Measurements from ENCODE around the gene C1orf198. TPM values are rescaled to one million over a fixed set of nuclear protein-coding genes. Genes with fewer than 3 reads are reported as not detected.

Gene C1orf198
- total and polyA plus RNA-seq, 2 of the 8 experiments (the other 6 are each of a cell fraction or from before 2014, with no cell fraction given) = 30.6 to 45.0 TPM

DNA sequence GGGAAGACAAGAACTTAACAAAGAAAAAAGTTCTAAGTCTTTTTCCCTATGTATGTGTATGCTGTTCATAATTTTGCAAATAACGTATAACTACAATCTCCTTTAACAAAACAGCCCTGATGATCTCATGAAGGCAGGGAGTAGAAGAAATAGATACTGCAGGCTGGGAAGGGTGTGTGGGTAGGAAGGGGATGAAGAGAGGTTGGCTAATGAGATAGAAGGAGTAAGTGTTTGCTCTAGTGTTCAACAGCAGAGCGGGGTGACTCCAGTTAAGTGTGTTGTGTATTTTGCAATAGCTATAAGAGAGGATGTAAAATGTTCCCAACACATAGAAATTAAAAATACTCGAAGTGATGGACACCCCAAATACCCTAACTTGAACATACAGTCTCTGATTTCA is 20.1 kb downstream of the C1orf198 start:
- H4K5ac ChIP-seq (ENCODE audit: insufficient read length, low read depth, low read length) = no peak overlapping the region
- H3K27ac ChIP-seq (ENCODE audit: low read depth, low read length) = no peak overlapping the region

More for the DNA sequence above, 20.1 kb downstream of the C1orf198 start:
- no peak overlapping the region for H2AFZ ChIP-seq (ENCODE audit: low read length)
- peaks cover 13% of the 10 kb centered on the region for H3K79me1 ChIP-seq (ENCODE audit: low read depth, low read length)
- H3K4me2 ChIP-seq (ENCODE audit: insufficient read depth in 1 of 2, low read depth in 2 of 2, low read length in 2 of 2) = no peak overlapping the region
- H4K91ac ChIP-seq (replicated peaks; ENCODE audit: insufficient read length, low read length) = no peak overlapping the region
- H3K79me2 ChIP-seq (ENCODE audit: control insufficient read depth in 1 of 2, insufficient read depth in 2 of 2, low read length in 2 of 2) = peaks cover 0 to 4% of the 10 kb centered on the region in 2 experiments; a peak in 1 of 4 replicates
- CTCF ChIA-PET (ENCODE audit: partially characterized antibody) = interaction anchor here (0.8 to 1.1 kb wide), 2 partner anchors 12 to 18 kb away, joined by 3 read pairs; no protein-coding TSS in a partner anchor
- H2BK15ac ChIP-seq (ENCODE audit: low read length) = no peak overlapping the region
- H3K9ac ChIP-seq (replicated peaks in 1 of 4; ENCODE audit: extremely low read depth in 1 of 4, low read depth in 3 of 4, low read length in 3 of 4) = no peak overlapping the region
- FAIRE-seq = no peak
- H3K36me3 ChIP-seq (ENCODE audit: control insufficient read depth in 2 of 4, insufficient read depth in 4 of 4, low read length in 3 of 4) = peaks cover 4 to 11% (median 8%) of the 10 kb centered on the region in 4 experiments; a peak in 5 of 8 replicates
- no peak overlapping the region for H3K23ac ChIP-seq (ENCODE audit: insufficient read length)
- POLR2A ChIA-PET (ENCODE audit: partially characterized antibody) = no interaction called here
- 92% methylated on average over 3 of the region's 3 CpGs; no CpG with 5 or more reads in 1 of the 2 experiments for WGBS, 2 experiments (ENCODE audit: extremely low coverage in 1 of 2, insufficient coverage in 1 of 2, insufficient read length in 1 of 2, insufficient replicate concordance in 2 of 2, low coverage in 1 of 2, low lambda C conversion rate in 2 of 2, missing lambda C conversion rate in 1 of 2)
- H4K8ac ChIP-seq (ENCODE audit: extremely low read depth, insufficient read depth, low read length) = no peak overlapping the region
- peaks cover 6 to 11% of the 10 kb centered on the region in 2 experiments for H4K20me1 ChIP-seq (replicated peaks in 1 of 2; ENCODE audit: control insufficient read depth in 1 of 2, insufficient read depth in 2 of 2, low read length in 2 of 2)
- 0 out of 4 replicates have a peak, but pooled peaks cover 0 to 2% of the 10 kb centered on the region in 2 experiments for H3K9me3 ChIP-seq (ENCODE audit: insufficient read depth in 2 of 2, low read depth in 1 of 2, low read length in 1 of 2)
- H2BK12ac ChIP-seq (ENCODE audit: low read depth, low read length) = no peak overlapping the region
- H2BK20ac ChIP-seq (ENCODE audit: low read length) = no peak overlapping the region
- H2BK5ac ChIP-seq (ENCODE audit: low read depth, low read length) = no peak overlapping the region
- TF ChIP-seq HDAC2 (IDR thresholded peaks at IDR 0.05; ENCODE audit: borderline replicate concordance in 1 of 2, low read depth in 2 of 2, low read length in 2 of 2) = no peak
- TF ChIP-seq MAX (IDR thresholded peaks at IDR 0.05) = no peak
- no peak for TF ChIP-seq BCL11A (IDR thresholded peaks at IDR 0.05; ENCODE audit: low read depth in 2 of 2, low read length in 2 of 2)
- TF ChIP-seq, protein P1, sequence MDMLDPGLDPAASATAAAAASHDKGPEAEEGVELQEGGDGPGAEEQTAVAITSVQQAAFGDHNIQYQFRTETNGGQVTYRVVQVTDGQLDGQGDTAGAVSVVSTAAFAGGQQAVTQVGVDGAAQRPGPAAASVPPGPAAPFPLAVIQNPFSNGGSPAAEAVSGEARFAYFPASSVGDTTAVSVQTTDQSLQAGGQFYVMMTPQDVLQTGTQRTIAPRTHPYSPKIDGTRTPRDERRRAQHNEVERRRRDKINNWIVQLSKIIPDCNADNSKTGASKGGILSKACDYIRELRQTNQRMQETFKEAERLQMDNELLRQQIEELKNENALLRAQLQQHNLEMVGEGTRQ (IDR thresholded peaks at IDR 0.05; ENCODE audit: low read length) = no peak
- no peak for TF ChIP-seq CTCF (IDR thresholded peaks at IDR 0.05; ENCODE audit: control extremely low read depth in 1 of 3, insufficient read depth in 1 of 3, low read depth in 1 of 3, low read length in 3 of 3)
- TF ChIP-seq KDM1A (IDR thresholded peaks at IDR 0.05; ENCODE audit: borderline replicate concordance, low read length) = no peak
- H3K23me2 ChIP-seq (ENCODE audit: low read depth, low read length) = no peaks in the 10 kb centered on the region
- H3K18ac ChIP-seq (ENCODE audit: extremely low read depth, low read length) = no peak overlapping the region
- H3K4me1 ChIP-seq (replicated peaks in 1 of 4; ENCODE audit: control insufficient read depth in 3 of 4, insufficient read depth in 4 of 4, low read length in 3 of 4) = peaks cover 0 to 10% (median 6%) of the 10 kb centered on the region in 4 experiments; a peak in 5 of 7 replicates
- H2BK120ac ChIP-seq (replicated peaks; ENCODE audit: low read depth, low read length) = no peak overlapping the region
- H3K56ac ChIP-seq (replicated peaks; ENCODE audit: insufficient read length, low read depth, low read length) = no peak overlapping the region
- no peak overlapping the region for H3K14ac ChIP-seq (ENCODE audit: insufficient read length)
- H3K4me3 ChIP-seq (ENCODE audit: extremely low read depth in 1 of 4, insufficient read depth in 2 of 4, low read depth in 3 of 4, low read length in 4 of 4) = no peak overlapping the region
- no peak overlapping the region for H2AK5ac ChIP-seq (ENCODE audit: low read depth, low read length)
- DNase-seq (ENCODE audit: low read depth in 1 of 2, low spot score in 2 of 2) = no peak
- no peaks in the 10 kb centered on the region for H3K27me3 ChIP-seq (replicated peaks in 1 of 4; ENCODE audit: control insufficient read depth in 3 of 4, extremely low read depth in 1 of 4, insufficient read depth in 3 of 4, low read length in 3 of 4)
- H3K4ac ChIP-seq (replicated peaks; ENCODE audit: insufficient read length, low read depth, low read length) = no peak overlapping the region
